GM18508 (cell line): ENCODE data around the gene GRB14.
"Not testable (repeated sequence)": the region's sequence is repeated elsewhere in the genome, so short reads cannot be mapped to it uniquely, and the experiment has no call there.

Source experiments
- ATAC-seq: cut with Tn5 transposase; IDR thresholded peaks from one replicate; pipeline ENCODE4 v1.9.1; 2021; ENCODE audit warnings: moderate number of reproducible peaks; ENCODE audit not compliant: insufficient read depth, unreplicated experiment

GRB14 gene

DNA sequence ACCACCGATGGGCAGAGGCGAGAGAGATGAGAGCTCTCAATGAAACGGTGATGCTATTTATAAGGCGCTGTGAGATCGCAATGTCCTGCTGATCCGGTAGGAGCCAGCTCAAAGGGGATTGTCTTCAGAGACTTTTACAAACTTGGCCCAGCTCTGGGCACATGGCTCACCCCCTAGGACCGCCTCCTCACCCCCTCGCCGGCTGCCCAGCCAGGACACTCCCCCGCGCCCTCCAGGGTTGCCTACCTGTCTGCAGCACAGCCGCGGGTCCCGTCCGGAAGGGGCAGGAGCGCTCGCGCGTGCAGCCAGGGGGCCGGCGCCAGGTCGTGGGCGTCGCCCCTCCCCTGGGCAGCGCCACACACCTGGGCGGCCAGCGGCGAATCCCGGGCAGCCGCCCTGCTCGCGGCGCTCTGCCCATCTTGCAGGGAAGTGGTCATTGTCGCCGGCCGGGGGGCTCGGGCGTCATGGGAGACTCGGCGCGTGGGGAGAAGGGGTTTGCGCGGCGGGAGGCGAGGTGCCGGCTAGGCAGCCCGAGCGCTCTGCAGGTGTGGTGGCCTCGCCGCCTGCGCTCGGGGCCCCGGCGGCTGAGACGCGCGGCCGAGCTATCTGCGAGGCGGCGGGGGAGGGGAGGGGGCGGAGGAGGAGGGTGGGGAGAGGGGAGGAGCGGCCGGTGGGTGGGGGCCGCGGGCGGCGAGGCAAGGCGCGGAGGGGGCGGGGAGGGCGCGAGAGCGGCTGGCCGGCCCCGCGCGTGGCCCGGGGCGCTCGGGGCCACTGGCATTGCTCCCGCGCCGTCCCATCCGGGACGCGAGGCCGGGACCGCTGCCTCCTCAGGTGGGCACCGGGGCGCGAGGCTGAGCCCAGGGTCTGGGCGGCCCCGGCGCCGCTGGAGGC lies at the start of gene GRB14:
Gene GRB14 (minus strand): TSS at position 610 of the 891 bp plus-strand sequence. CDS start 173 bp downstream, at position 437.
- no peak for ATAC-seq

GRCh38 chr2:164669291-164669690 lies 48.0 kb upstream of the GRB14 start:
- ATAC-seq = no peak

GRCh38 chr2:164667566-164667965 lies 46.3 kb upstream of the GRB14 start:
- ATAC-seq = no peak

DNA sequence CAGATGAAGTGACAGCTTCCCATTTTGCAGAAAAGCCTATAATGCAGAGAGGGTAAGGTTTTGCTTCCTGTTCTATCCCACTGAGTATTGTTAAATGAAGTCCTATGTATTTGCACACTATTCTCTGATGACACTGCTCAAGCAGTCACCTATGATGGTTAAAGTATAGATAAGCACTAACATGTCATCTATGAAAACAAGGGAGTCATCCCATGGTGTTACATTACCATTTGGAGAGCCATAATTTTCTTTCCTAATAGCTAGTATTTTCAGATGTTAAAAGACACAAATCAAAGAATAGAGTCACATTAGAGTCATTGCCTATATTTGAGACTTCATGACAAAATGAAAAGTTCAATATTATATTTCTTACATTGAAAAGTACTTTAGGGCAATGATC lies 42.8 kb upstream of the GRB14 start:
- no peak for ATAC-seq

DNA sequence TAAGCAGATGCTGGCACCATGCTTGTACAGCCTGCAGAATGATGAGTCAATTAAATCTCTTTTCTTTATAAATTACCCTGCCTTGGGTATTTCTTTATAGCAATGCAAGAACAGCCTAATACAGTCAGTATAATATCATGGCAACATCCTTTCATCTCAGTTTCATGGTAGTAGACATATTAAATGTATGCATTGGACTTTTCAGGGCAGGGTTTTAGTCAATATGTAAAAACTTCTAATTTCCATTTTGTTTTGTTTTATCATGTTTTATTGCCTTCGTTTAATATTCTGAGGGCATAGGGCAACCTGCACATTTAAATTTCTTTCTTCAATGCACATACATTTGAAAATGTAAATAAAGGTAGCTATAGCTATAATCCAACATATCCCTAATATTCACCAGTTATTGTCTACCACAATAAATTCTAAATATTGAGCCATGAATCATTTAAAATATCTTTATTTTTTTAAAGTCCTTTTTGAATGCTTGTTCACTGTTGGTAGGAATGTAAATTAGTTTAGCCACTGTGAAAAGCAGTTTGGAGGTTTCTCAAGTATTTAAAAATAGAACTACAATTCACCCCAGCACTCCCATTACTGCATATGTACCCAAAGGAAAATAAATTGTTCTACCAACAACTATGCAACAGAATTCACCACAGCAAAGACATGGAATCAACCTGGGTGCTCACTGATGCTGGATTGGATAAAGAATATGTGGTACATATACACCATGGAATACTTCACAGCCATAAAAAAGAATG lies 41.8 kb upstream of the GRB14 start:
- ATAC-seq = no peak

DNA sequence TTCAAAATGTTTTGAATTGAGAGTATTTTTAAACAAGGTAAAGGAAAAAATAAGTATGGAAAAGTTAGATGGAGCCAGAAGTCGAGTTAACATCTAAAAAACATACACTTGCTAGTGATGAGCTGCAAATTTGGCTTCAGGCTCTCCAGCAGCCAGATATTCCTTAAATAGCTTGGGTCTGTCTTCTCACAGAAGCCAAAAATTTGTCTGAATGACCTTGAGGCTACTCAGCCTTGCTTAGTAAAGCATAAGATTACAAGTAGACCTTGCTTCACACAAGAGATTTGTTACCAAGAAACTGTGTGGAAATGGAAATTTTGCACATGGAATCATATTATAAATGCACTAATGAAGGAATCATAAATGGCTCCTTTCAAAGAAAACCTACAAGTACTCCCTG lies 40.8 kb upstream of the GRB14 start:
- no peak for ATAC-seq

GRCh38 chr2:164661349-164661748 lies 40.1 kb upstream of the GRB14 start:
- no peak for ATAC-seq

- no peak for ATAC-seq
Observed at GRCh38 chr2:164657129-164657528, 35.8 kb upstream of the GRB14 start.

DNA sequence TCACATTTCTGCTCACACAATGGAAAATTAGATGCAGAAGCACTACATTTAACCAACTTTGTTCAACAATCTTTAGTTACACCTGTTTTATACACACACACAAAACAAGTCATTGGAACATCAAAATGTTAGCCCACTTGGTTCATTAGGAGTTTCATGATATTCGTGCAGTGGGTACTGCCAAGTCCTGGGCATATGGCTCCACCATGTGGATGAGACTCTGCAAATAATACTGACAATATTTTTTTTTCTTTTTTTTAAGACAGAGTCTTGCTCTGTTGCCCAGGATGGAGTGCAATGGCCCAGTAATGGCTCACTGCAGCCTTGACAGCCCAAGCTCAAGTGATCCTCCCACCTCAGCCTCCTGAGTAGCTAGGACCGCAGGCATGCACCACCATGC lies 34.5 kb upstream of the GRB14 start:
- no peak for ATAC-seq

DNA sequence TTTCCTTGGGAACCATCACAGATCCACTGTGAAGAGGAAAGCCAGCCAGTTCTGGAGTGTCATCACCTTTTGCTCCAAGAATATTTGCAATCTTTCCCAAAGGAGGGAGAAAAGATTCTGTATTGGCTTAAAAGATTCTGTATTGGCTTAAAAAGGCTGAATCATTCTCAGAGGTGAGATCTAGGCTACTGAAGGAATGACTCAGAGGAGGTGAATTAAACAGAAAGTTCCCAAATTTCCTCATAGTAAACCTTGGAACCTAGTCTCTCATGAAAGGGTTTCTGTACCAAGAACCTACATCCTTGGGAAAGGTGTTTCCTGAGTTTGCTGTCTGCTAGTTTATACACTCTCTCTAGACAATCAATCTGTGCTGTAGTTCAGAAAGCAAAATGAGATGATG lies 34.1 kb upstream of the GRB14 start:
- no peak for ATAC-seq

GRCh38 chr2:164651361-164651760 lies 30.1 kb upstream of the GRB14 start:
- ATAC-seq = no peak

DNA sequence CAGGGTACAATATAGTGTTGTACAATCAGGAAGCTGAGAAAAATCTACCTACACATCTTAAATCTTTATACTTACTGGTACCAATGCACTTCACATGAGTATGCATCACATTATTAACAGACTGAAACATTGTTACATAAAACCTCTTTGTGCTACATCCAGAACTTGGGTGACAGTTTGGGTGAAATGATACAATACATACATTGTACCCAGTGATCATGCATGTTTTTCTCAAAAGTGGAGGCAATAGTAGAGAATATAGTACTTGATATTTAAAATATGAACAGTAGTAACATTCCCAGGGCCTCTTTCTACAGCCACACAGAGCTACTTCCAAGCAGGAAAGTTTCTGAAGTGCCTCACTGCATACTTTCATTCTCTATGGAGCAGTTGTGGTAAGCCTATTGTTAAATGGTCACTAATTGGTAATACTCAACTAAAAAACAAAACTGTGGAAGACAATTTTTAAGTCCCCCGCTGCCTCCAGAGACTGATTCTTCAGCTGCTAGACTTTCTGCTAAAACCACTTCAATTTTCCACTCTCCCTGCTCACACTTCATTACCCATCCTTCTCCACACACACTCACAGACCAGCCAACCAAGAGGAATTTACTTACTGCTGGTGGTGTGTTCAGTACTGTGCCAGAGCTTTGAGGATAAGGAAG lies 22.9 kb upstream of the GRB14 start:
- no peak for ATAC-seq

DNA sequence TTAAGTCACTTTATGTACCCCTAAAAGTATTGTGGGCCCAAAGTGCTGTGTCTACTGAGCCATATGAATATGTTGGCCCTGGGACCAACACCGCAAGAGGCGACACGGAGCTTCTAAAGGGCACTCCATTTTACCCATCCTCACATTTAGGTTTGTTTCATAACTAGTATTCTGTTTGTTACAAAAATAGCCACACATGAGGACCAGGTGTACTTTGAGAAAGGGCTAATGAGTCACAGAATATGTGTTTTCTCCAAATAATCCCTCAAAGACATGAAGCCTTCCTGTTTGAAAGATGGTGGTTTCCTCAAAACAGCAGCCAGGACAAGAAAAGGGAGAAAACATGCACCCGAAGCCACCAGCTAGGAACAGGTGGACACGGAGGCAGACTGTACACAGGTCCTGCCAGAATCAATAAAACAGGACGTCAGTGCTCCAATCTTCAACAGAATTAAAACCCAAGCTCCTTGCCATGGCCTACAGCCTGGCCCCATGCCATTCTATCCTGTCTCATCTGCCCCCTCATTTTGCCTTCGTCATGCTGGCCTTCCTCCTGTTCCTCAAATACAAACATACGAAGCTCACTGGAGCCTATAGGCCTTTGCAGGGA lies 21.8 kb upstream of the GRB14 start:
- ATAC-seq = no peak

- no peak for ATAC-seq
Observed at GRCh38 chr2:164642268-164642667, 21.0 kb upstream of the GRB14 start.

- not testable (repeated sequence) for ATAC-seq
Observed at GRCh38 chr2:164628319-164628718, 7.0 kb upstream of the GRB14 start.

GRCh38 chr2:164625378-164625971 lies 4.2 kb upstream of the GRB14 start:
- no peak for ATAC-seq

DNA sequence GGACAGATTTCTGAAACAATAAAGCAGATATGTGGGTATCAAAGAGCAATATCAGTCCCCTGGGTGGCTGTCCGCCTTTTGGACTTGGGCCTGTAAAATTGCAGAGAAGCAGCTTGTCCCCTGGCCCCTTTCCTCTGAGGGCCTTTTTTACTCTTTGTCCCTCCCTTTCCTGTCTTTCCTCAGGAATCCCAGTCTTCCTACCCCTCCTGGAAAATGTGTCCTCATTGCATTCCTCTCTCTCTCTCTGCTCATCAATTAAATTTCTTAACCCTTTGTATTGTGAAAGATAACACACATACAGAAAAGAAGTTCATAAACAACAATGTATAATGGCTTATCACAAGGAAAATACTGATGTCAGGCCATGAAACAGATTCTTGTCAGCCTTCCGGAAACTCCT lies 3.0 kb upstream of the GRB14 start:
- ATAC-seq = no peak

- no peak for ATAC-seq
Observed at GRCh38 chr2:164622338-164623106, 1.2 kb upstream of the GRB14 start.

DNA sequence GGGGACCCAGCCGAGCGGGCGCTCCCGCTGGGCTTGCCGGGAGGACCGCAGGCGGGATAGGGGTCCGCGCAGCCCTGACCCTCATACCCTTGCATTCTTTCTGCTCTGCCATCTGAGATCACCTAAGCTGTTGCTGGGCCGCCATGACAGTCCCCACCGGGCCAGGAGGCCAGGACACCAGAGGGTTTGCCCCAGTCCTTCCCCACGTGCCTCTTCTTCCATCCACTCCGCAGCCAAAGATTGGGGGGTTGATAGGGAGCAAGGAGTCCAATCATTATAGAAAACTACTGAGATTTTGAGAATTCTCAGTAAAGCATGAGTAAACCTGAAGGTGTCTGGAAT lies 453 bp upstream of the GRB14 start:
- ATAC-seq = no peak

- ATAC-seq = no peak
Observed at GRCh38 chr2:164620457-164620856, 825 bp downstream of the GRB14 start.
